Measurements from ENCODE around the gene SAMD4A.

GRCh38 chr14:54798465-54799124, 231.7 kb downstream of the SAMD4A start:
- TF ChIP-seq POLR2AphosphoS5 (IDR thresholded peaks at IDR 0.05): no peak
- TF ChIP-seq CTCF (IDR thresholded peaks at IDR 0.05): no peak
- TF ChIP-seq POLR2A (IDR thresholded peaks at IDR 0.05): no peak
- no peak for TF ChIP-seq EP300 (IDR thresholded peaks at IDR 0.05; ENCODE audit: low read depth)

Data from transverse colon (tissue), 4 donors.